CD14-positive monocyte (primary cell): ENCODE measurements around the gene UNC5CL. TPM values are rescaled to one million over a fixed set of nuclear protein-coding genes. Genes with fewer than 3 reads are reported as not detected.

Source experiments
- DNase-seq, 3 donors: peaks; one replicate each; pipeline ENCODE4 v3.0.0-alpha.2; 2011 to 2022
- H2AFZ ChIP-seq: 2 replicates; pipeline ENCODE4 v1.6.0; 2012; ENCODE audit warnings: mild to moderate bottlenecking, low read depth, low read length, inconsistent platforms; ENCODE audit not compliant: insufficient read depth, poor library complexity, severe bottlenecking
- H3K27ac ChIP-seq, 2 donors: 1 replicate in 1 of 2; 2 replicates in 1 of 2; pipeline ENCODE4 v1.5.1; 2012 to 2013; ENCODE audit warnings: low read length in 2 of 2, control low read depth in 1 of 2, inconsistent platforms in 1 of 2, low read depth in 1 of 2, mild to moderate bottlenecking in 1 of 2
- H3K27me3 ChIP-seq, 2 donors: one replicate each; pipeline versions ENCODE4 v1.6.0 to v1.6.1; 2011 to 2013; ENCODE audit warnings: low read length in 2 of 2; ENCODE audit not compliant: control insufficient read depth in 2 of 2, insufficient read depth in 2 of 2
- H3K36me3 ChIP-seq, 2 donors: replicated peaks in 1 of 2; 1 replicate in 1 of 2; 2 replicates in 1 of 2; pipeline versions ENCODE4 v1.5.1 to v1.6.1; 2012 to 2013; ENCODE audit warnings: low read length in 2 of 2, control low read depth in 1 of 2, inconsistent platforms in 1 of 2, mild to moderate bottlenecking in 1 of 2; ENCODE audit not compliant: insufficient read depth in 2 of 2, control insufficient read depth in 1 of 2
- H3K4me1 ChIP-seq, 2 donors: 1 replicate in 1 of 2; 2 replicates in 1 of 2; pipeline versions ENCODE4 v1.5.1 to v1.6.1; 2012 to 2013; ENCODE audit warnings: low read length in 2 of 2, control low read depth in 1 of 2, inconsistent platforms in 1 of 2, mild to moderate bottlenecking in 1 of 2, moderate library complexity in 1 of 2; ENCODE audit not compliant: insufficient read depth in 2 of 2, control insufficient read depth in 1 of 2
- H3K4me2 ChIP-seq: replicated peaks from 2 replicates; pipeline ENCODE3; 2012; ENCODE audit warnings: low read length, moderate library complexity, mild to moderate bottlenecking; ENCODE audit not compliant: poor library complexity, severe bottlenecking; ENCODE audit errors: extremely low read depth
- H3K4me3 ChIP-seq, 3 experiments: fragments of 200-600 bp in 1 of 3; sonication (generic) in 1 of 3; replicated peaks in 1 of 3; 1 replicate in 2 of 3; 2 replicates in 1 of 3; pipeline ENCODE4 v1.5.1; 2011 to 2013; ENCODE audit warnings: low read length in 3 of 3, mild to moderate bottlenecking in 3 of 3, control low read depth in 2 of 3, low read depth in 2 of 3, inconsistent platforms in 1 of 3, moderate library complexity in 1 of 3
- H3K79me2 ChIP-seq: 2 replicates; pipeline ENCODE4 v1.6.0; 2012; ENCODE audit warnings: mild to moderate bottlenecking, control low read depth, inconsistent platforms, low read length, moderate library complexity; ENCODE audit not compliant: insufficient read depth
- H3K9ac ChIP-seq: 2 replicates; pipeline ENCODE4 v1.6.0; 2017; ENCODE audit warnings: low read length, mild to moderate bottlenecking; ENCODE audit not compliant: insufficient read depth, poor library complexity, severe bottlenecking
- H3K9me3 ChIP-seq, 2 donors: replicated peaks in 1 of 2; 1 replicate in 1 of 2; 2 replicates in 1 of 2; pipeline versions ENCODE4 v1.5.1 to v1.6.1; 2012 to 2013; ENCODE audit warnings: low read length in 2 of 2, control low read depth in 1 of 2; ENCODE audit not compliant: control insufficient read depth in 1 of 2, insufficient read depth in 1 of 2
- H4K20me1 ChIP-seq: 2 replicates; pipeline ENCODE4 v1.6.0; 2012; ENCODE audit warnings: mild to moderate bottlenecking, low read length, control low read depth, moderate library complexity; ENCODE audit not compliant: insufficient read depth
- H3K27ac Mint-ChIP-seq, 7 donors: one replicate each; pipeline ENCODE4 v1.8.0; 2020; ENCODE audit warnings: mild to moderate bottlenecking in 7 of 7, mixed read lengths in 7 of 7, moderate library complexity in 6 of 7, inconsistent platforms in 2 of 7
- H3K27me3 Mint-ChIP-seq, 3 donors: one replicate each; pipeline ENCODE4 v1.8.0; 2021 to 2022; ENCODE audit warnings: low read depth in 3 of 3, mild to moderate bottlenecking in 3 of 3, mixed read lengths in 3 of 3, moderate library complexity in 3 of 3, inconsistent platforms in 1 of 3
- H3K36me3 Mint-ChIP-seq, 2 donors: one replicate each; pipeline ENCODE4 v1.8.0; 2020; ENCODE audit warnings: mixed read lengths in 2 of 2, inconsistent platforms in 1 of 2, mild to moderate bottlenecking in 1 of 2
- H3K4me1 Mint-ChIP-seq: one replicate; pipeline ENCODE4 v1.8.0; 2020; ENCODE audit warnings: mild to moderate bottlenecking, mixed read lengths
- H3K4me3 Mint-ChIP-seq, 2 donors: one replicate each; pipeline ENCODE4 v1.8.0; 2020; ENCODE audit warnings: mild to moderate bottlenecking in 2 of 2, mixed read lengths in 2 of 2, moderate library complexity in 1 of 2
- H3K9me3 Mint-ChIP-seq, 7 donors: one replicate each; pipeline ENCODE4 v1.8.0; 2020 to 2022; ENCODE audit warnings: mixed read lengths in 7 of 7, mild to moderate bottlenecking in 6 of 7, moderate library complexity in 6 of 7, inconsistent platforms in 2 of 7
- WGBS: methylation state at CpG from one replicate; pipeline ENCODE4 v1.1.5; 2013; ENCODE audit warnings: missing lambda C conversion rate; ENCODE audit not compliant: insufficient coverage; 5-methylcytosine and 5-hydroxymethylcytosine counted together
- intact Hi-C, 2 donors: fragments of 100-400 bp; cut with micrococcal nuclease; formaldehyde crosslinking; loops; one replicate each; pipeline versions ENCODE4 v1.15.0 to v1.15.1; 2023
- polyA plus RNA-seq, 3 donors: library from polyadenylated mRNA; depleted of rRNA in 1 of 3; unstranded in 2 of 3; stranded (reverse) in 1 of 3; fragments of 300-500 nt in 2 of 3; fragments of >200 nt in 1 of 3; fragmentation: Illumina TruSeq in 2 of 3; gene quantifications; 1 replicate in 2 of 3; 2 replicates in 1 of 3; pipeline ENCODE4 v1.2.3, GENCODE V29; 2012 to 2021
- TF ChIP-seq, protein P1 (sequence below): fragments of 200-600 bp; IDR thresholded peaks from one replicate; pipeline ENCODE4 v1.8.0; 2022; ENCODE audit warnings: antibody characterized with exemption, mild to moderate bottlenecking

UNC5CL gene
- polyA plus RNA-seq, 3 donors: 0.09 to 2.3 TPM; not detected in 1

DNA sequence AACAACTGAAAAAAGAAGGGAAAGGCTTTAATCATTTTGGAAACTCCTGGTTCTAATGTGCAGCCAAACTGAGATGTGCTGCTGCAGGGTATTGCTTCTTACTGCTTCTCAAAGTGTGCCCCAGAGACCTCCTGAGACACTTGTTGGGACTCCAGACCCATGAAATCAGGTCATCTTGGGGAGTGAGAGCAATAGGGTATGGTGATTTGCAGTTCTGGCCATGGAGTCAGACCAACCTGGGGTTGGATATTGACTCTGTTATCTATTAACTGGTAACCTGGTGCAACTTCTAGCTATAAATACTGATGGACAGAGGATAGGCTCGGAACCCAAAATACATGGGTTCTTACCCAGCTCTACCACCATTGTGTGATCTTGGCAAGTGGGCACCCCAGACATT, 7.1 kb upstream of the UNC5CL start:
- intact Hi-C loops: no loop called here
- Histone ChIP-seq H3K79me2 (no peaks in the 10 kb centered on the region), H3K4me2 (no peak overlapping the region), H3K4me1 (peaks cover 3% of the 10 kb centered on the region in 2 donors), H3K27ac (no peak overlapping the region), H3K4me3 (no peak overlapping the region), H2AFZ (no peak overlapping the region), H4K20me1 (no peaks in the 10 kb centered on the region), H3K27me3 (no peaks in the 10 kb centered on the region), H3K9me3 (no peaks in the 10 kb centered on the region), H3K36me3 (no peaks in the 10 kb centered on the region), H3K9ac (no peak overlapping the region)
- H3K4me3 Mint-ChIP-seq: no peak overlapping the region
- no peaks in the 10 kb centered on the region for H3K9me3 Mint-ChIP-seq
- H3K36me3 Mint-ChIP-seq: peaks cover 2 to 4% of the 10 kb centered on the region in 2 donors
- TF ChIP-seq, protein P1, sequence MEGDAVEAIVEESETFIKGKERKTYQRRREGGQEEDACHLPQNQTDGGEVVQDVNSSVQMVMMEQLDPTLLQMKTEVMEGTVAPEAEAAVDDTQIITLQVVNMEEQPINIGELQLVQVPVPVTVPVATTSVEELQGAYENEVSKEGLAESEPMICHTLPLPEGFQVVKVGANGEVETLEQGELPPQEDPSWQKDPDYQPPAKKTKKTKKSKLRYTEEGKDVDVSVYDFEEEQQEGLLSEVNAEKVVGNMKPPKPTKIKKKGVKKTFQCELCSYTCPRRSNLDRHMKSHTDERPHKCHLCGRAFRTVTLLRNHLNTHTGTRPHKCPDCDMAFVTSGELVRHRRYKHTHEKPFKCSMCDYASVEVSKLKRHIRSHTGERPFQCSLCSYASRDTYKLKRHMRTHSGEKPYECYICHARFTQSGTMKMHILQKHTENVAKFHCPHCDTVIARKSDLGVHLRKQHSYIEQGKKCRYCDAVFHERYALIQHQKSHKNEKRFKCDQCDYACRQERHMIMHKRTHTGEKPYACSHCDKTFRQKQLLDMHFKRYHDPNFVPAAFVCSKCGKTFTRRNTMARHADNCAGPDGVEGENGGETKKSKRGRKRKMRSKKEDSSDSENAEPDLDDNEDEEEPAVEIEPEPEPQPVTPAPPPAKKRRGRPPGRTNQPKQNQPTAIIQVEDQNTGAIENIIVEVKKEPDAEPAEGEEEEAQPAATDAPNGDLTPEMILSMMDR: no peak
- no CpG with 5 or more reads among the region's 1 CpG for WGBS
- H3K27ac Mint-ChIP-seq: no peak overlapping the region
- no peaks in the 10 kb centered on the region for H3K4me1 Mint-ChIP-seq
- DNase-seq: no peak
- peaks cover 0 to 4% (median 0%) of the 10 kb centered on the region in 3 donors for H3K27me3 Mint-ChIP-seq

DNA sequence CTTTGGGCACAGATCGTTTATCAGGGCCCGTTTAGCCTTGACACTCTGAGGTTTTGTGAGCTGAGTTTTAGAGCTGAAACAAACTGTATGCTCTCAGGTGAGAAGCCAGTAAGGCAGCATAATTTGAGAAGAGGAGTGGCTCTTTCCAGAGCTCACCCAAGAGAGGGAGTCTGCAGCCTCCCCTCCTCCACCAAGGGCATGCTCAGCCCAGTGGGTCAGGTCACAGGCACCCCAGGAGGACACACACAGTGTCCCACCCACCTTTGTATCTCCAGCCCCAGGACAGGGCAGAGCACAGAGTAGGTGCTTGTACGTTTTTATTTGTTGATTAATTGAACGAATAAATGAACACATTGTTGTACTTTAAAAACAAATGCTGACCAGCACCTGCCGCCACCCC, 6.6 kb upstream of the UNC5CL start:
- no peak overlapping the region for H2AFZ ChIP-seq
- intact Hi-C loops: no loop called here
- Mint-ChIP-seq H3K27me3 (peaks cover 0 to 4% (median 0%) of the 10 kb centered on the region in 3 donors), H3K4me1 (peaks cover 3% of the 10 kb centered on the region), H3K27ac (no peak overlapping the region), H3K36me3 (peaks cover 2 to 4% of the 10 kb centered on the region in 2 donors), H3K9me3 (no peaks in the 10 kb centered on the region), H3K4me3 (no peak overlapping the region)
- no peak overlapping the region for H3K27ac ChIP-seq
- TF ChIP-seq, protein P1: no peak
- H3K27me3 ChIP-seq: no peaks in the 10 kb centered on the region
- no CpG with 5 or more reads among the region's 5 CpGs for WGBS
- H3K4me2 ChIP-seq: no peak overlapping the region
- H4K20me1 ChIP-seq: no peaks in the 10 kb centered on the region
- H3K9me3 ChIP-seq: no peaks in the 10 kb centered on the region
- no peaks in the 10 kb centered on the region for H3K79me2 ChIP-seq
- no peak overlapping the region for H3K4me3 ChIP-seq
- DNase-seq: no peak
- H3K4me1 ChIP-seq: no peaks in the 10 kb centered on the region
- H3K36me3 ChIP-seq: no peaks in the 10 kb centered on the region
- no peak overlapping the region for H3K9ac ChIP-seq
